Hepatocyte (in vitro differentiated cells): ENCODE data around the gene LRRC23.
"Not testable (repeated sequence)": the region's sequence is repeated elsewhere in the genome, so short reads cannot be mapped to it uniquely, and the experiment has no call there.

Experiments
- CTCF ChIP-seq: fragments of 200-600 bp; sonication (generic); IDR thresholded peaks from 2 replicates; pipeline ENCODE4 v1.5.1; 2016; ENCODE audit warnings: antibody characterized with exemption, mild to moderate bottlenecking; ENCODE audit not compliant: poor library complexity
- EZH2 ChIP-seq: fragments of 200-600 bp; sonication (generic); IDR thresholded peaks from 2 replicates; pipeline ENCODE4 v1.6.1; 2016; ENCODE audit warnings: antibody characterized with exemption, mild to moderate bottlenecking, borderline replicate concordance
- EZH2phosphoT487 ChIP-seq: fragments of 200-600 bp; sonication (generic); IDR thresholded peaks from one replicate; pipeline ENCODE4 v1.6.1; 2018; ENCODE audit warnings: antibody characterized with exemption, mild to moderate bottlenecking, low read depth, moderate library complexity; ENCODE audit not compliant: unreplicated experiment, severe bottlenecking

GRCh38 chr12:6892683-6893082, 11.9 kb upstream of the LRRC23 start:
- not testable (repeated sequence) for TF ChIP-seq CTCF, EZH2, EZH2phosphoT487
